T-helper 22 cell (primary cell): Measurements from ENCODE around the gene COL15A1.

Source experiments
- DNase-seq: peaks from one replicate; pipeline ENCODE4 v3.0.0-alpha.2; 2020; ENCODE audit warnings: low read depth

COL15A1 gene

DNA sequence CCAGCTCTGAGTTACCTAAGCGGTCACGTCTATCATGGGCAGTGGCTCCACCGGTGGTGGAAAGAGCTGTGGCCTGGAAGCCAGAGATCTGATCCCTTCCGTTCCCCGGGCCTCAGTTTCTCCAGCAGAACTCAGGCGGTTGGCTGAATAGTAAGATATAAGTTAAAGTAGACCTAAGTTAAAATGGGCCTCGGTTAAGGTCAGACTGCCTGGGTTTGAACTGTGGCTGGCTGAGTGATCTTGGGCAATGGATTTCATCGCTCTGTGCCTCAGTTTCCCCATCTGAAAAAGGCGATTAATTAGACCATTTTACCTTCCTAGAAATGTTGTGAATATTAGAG, 997 bp downstream of the COL15A1 start:
- no peak for DNase-seq

DNA sequence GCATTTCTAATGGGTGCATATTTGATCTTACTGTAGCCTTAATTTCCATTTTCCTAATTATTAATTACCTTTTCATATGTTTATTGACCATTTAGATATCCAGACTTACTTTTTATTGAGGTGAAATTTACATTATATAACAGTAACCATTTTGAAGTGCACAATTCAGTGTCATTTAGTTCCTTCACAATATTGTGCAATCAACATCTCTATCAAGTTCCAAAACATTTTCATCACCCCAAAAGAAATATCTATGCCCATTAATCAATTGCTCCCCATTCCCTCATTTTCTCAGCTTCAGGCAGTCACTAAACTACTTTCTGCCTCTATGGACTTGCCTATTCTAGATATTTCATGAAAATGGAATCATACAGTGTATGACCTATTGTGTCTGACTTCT, 5.9 kb downstream of the COL15A1 start:
- no peak for DNase-seq

DNA sequence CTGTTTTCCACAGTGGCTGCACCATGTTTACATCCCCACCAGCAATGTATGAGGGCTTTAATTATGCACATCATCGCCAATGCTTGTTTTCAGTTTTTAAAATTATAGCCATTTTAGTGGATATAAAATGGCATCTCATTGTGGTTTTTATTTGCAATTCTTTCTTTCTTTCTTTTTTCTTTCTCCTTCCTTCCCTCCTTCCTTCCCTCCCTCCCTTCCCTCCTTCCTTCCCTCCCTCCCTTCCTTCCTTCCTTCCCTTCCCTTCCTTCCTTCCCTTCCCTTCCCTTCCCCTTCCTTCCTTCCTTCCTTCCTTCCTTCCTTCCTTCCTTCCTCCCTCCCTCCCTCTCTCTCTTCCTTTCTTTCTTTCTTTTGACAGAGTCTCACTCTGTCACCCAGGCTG, 6.6 kb downstream of the COL15A1 start:
- no peak for DNase-seq

DNA sequence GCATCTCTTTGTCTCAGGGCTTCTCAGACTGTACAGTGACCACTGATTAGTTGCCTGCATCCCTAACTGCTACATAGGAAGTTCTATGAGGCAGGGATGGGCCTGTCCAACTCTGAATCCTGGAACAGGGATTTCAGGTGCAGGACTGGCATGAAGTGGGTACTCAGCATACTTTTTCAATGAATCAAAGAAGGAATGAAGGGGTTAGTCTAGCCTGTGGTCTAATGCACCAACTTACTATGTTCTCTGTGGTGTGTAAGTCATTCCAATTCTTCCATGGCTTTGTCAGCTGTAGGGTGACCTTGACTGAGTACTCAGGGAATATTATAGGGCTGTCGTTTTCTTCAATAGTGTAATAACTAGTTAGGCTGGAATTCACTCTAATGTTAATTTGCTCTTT, 8.3 kb downstream of the COL15A1 start:
- DNase-seq = no peak

DNA sequence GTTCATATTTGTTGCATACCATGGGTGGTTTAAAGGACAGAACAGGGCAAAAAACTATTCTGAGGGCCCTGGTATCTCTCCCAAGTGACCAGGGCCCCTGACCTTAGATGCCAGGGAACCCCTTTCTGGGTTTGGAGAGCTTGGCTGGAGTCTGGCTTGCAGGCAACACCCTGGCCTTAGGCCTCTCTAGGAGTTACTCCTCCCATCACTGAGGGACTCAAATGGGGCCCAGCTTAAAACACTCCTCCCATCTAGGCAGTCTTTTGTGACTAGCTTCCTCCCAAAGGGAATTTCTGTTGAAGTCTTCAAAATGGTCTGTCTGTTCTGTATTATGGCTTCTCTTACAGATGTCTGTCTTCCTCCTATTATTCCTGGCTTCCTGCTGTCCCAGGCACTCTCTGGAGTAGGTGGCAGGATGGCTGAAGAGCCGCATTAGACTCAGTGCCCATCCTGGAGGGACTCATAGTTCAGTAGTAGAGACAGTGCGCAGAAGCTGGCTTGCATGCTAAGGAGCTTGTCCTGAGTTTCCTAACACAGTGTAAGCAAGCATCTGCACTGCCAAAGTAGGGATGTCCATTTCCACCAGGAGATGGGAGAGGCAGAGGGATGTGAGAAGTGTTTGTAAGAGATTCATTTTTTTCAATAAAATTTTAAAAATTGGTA, 10.0 kb downstream of the COL15A1 start:
- no peak for DNase-seq

DNA sequence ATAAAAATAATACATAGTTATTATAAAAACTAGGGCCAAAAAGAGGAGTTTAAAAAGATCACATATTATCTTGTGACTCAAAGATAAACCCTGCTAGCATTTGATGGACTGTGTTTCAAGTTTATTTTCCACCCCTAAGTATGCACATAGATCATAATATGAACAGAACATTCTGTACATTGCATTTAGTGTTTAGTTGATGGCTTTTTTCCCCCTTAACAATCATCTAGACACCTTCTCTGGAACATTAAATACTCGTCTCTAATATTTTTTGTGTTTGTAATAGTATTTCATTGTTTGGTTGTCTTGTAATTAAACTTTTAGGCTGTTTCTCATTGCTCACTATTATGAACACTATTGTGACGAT, 10.5 kb downstream of the COL15A1 start:
- no peak for DNase-seq

DNA sequence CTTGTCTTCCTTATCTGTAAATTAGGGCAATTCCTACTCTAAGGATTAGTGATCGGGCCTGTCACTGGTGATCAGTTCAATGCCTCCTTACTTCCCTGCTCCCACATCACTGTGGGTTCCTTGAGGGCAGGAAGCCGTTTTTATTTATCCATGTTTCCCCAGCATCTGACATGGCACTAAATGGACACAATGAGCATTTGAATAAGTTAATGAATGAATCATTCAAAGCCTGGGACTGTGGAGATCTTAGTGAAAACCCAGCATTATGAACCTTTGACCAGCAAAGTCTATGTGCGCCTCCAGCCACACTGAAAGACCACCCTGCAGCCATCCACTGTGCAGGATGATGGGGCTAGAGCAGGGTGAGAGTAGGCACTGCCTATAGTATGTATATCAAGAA, 11.6 kb downstream of the COL15A1 start:
- no peak for DNase-seq

DNA sequence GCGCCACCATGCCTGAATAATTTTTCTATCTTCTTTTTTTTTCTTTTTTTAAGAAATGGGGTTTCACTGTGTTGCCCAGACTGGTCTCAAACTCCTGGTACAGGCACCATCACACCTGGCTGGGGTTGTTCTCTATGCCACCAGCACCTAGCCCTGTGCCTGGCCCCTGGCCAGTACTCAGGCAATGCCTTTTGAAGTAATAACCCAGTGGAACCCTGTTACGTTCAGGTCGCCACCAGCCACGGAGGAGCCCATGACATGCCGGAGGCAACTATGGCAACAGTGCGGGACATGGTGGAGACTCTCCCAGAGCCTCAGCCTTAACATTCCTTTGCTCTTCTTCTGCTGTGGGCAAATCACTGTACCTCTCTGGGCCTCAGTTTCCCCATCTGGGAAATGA, 14.1 kb downstream of the COL15A1 start:
- no peak for DNase-seq

DNA sequence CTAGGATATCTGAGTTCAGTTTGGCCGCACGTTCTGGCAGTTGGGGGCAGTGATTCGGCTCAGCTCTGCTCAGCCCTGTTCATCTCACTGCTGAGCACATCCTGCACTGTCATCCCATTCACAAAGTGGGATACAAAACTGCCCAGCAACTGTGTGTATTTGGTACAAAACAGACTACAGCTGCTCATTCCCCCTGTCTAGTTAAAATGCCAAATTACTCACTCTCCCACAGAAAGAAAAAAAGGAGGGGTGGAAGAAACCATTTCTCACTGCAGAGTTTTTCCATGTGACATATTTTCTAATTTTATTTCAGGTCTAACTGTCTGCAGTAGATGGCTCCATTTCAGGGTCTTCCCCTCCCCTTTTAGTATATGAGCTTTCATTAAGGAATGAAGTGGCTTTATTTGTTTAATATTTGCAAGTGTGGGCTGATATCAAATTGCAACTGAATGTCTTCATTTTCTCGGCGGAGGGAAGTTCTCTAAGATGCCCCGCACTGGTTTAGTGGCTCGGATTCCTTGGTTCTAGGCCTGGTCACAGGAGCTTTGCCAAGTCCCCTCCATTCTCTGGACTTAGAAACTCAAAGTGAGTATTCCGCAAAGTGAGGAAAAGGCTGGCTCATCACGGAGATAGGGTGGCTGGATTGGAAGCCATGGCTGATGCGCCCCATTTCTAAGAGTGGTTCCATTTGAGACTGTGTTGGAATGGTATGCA, 14.7 kb downstream of the COL15A1 start:
- no peak for DNase-seq

DNA sequence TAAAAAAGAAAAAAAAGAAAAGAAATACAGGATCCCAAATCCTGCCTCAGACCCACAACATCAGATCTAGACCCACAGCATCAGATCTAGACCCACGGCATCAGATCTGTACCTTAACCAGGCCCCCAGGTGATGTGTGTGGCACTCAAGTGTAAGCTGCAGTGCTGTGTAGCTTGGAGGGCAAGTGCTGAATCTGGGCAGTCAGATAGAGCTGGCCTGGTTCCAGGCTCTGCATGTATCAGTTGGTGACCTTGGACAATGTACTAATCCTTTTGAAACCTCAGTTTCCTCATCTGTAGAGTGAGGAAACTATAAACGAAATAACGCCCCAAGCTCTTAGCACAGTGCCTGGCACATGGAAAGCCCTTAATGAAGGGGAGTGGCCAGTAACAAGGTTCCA, 16.7 kb downstream of the COL15A1 start:
- no peak for DNase-seq

DNA sequence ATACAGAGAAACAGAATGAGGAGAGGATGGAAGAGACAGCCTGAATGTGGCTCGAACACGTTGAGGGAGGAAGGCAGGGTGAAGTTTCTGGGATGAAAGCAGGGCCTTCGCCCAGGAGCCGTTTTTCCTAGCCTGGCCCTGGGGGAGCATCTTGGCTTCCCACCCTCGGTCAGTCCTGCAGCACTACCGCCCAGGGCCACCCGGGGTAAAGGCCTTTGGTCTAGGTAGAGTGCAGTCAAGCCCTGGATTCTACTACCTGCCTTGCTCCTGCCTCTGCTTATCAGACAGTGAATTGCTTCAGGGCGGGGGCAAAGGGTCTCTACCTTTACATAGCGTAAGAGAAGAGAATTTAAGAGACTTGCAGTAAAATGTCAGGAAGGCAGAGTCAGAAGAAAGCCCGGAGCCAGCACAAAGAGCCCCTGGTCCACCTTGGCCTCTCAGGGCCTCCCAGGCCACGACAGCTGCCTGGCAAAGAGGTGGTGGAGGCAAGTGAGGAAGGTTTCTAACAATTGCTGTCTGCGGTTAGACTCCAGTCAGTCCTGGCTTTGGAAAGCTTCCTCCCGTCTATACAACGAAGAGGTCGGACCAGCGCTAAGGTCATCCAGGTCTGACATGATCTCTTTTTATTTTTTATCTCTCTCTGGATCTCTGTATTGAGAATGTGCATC, 17.9 kb downstream of the COL15A1 start:
- no peak for DNase-seq

DNA sequence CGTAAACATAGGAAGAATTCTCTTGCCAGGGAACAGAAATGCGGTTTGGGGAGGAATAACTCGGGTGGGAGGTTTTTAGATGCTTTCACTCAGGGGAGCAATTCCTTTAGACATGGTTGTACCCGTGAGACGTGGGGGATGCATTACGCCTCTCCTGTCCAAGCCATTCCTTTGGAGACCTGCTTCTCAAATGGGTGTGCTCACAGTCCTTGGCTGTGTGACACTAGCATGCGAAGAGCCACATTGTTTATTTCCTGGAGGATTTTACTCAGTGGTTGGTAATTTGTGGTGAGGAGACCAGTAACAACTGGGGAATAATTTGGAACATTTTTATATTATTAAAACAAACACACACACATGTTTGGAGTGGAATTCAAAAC, 18.5 kb downstream of the COL15A1 start:
- no peak for DNase-seq

DNA sequence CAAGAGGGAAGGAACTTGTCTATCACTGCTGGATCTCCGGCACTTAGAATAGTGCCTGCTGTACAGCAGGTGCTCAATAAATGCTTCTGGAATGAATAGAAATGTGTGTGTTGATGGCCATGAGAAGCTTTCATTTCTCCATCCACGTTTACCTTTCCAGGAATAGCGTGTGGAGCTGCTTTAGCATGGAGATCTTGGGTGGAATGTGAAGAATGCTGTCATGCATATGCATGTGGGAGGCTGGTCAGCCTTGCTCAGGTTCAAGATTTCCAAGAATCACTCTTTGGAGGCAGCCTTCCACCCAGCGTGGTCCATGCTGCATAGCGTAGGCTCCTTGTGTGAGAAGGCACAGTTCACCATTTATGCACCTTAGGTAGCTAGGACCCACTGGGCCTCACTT, 19.2 kb downstream of the COL15A1 start:
- DNase-seq = no peak

DNA sequence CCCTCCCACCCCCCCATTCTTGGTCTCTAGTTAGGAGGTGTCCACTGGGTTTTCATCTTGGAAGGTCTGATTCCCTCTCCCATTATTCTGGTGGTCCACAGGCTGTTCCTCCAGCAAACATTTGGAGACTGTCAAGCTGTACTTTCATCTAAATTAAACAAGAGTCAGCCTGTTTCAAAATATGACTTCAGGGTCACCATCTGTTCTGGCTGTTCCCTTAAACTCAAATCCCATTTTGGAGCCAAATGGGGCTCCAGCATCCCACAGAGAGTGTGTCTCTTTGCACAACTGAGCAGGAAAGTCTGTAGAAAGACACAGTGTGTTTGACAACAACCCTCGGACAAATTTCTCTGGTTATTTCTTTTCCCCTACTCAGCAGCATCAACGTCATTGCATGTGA, 20.5 kb downstream of the COL15A1 start:
- DNase-seq = no peak

DNA sequence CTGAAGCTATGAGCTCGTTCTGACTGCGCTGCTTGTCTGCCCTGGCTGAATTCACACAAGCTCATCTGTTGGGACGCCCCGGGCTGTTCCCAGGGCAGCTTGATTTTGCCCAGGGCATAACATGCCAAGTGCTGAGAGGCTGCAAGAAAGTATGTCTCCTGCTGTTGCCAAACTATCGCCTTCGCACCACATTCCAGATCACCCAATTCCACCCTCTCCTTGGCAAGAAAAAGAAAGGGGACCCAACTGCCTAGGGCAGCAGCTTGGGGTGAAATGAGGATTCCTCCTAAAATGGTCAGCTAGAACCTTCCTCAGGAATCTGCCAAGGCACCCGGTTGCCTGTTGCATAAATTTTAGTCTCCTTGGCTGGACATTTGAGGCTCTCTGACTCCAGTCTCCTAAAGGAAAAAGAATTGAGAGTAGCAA, 21.2 kb downstream of the COL15A1 start:
- DNase-seq = no peak

DNA sequence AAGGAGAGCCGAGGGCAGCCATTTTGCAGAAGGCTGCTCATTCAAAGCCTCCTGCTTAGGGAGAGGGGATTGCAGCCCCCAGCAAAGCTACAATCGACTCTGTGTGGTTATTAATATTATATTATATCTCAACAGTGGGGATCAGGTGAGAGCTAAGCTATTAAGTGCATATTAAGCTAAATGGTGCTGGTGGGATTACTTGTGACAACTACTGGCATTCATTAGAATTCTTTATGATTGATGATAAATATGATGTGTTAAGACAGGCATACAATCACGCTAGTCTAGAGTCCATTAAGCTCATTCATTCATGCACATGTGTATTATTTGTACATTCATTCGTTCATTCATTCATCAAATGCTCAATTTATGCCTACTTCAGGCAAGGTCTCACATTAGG, 23.0 kb downstream of the COL15A1 start:
- DNase-seq = no peak

DNA sequence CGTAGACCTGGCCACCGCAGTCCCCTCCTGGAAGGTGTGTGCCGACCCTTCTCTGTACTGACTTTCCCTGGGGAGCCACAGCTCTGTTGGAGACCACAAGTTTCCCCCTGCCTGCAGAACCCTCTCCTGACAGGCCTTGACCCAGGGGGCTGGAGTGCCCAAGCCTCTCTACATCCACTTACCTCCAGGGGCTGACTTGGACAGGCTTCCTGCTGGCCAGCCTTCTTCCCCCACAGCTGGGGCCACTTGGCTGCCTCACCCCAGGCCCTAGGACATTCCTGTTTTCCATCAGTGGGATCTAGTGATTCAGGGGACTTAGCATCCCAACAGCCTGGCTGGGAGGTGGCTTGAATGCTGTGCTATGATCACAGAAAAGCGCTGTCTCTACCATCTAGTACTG, 23.6 kb downstream of the COL15A1 start:
- no peak for DNase-seq

DNA sequence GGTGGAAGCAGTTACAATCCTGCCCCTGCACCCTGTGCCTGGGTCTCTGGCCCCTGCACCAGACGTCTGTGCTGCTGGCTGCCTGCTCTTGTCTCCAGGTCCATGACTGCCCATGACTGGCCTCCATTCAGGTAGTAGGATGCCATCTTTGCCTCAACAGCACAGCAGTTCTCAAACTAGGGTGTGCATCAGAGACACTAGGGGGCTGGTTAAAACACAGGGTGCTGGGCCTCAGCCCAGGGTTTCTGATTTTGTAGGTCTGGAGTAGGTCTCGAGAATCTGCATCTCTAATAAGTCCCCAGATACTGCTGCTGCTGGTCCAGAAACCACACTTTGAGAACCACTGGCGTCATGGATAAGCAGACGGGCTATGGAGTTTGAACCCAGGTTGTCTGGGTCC, 24.0 kb downstream of the COL15A1 start:
- DNase-seq = no peak

DNA sequence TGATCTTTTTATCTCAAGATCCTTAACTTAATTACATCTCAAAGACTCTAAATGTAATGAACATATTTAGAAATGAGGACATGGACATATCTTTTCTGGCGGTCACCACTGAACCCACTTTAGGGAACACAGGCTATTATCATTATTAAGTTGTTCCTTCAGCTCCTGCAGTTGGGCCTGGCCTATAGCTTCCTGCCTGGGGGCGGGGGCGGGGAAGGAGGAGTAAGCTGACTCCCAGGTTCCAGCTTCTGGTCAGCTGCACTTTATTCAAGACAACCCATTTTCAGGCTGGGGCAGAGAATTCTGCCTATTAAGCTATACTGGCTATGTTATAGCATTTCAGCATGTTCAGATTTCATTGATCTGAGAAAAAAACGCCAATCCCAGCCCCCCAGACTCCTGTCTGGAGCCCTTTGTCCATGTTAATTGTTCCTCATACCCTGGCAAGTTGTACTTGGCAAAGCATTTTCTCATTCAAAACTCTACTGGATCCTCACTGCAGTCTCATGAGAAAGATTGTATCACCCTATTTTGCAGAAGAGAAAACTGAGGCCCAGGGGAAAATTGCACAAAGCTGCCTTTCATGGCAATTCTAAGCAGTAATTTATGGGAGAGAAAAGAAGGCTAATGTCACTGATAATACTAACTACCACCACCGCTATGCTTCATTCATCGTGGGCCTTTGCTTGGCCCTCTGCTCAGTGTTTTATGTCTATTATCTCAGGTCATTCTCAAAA, 25.1 kb downstream of the COL15A1 start:
- no peak for DNase-seq

DNA sequence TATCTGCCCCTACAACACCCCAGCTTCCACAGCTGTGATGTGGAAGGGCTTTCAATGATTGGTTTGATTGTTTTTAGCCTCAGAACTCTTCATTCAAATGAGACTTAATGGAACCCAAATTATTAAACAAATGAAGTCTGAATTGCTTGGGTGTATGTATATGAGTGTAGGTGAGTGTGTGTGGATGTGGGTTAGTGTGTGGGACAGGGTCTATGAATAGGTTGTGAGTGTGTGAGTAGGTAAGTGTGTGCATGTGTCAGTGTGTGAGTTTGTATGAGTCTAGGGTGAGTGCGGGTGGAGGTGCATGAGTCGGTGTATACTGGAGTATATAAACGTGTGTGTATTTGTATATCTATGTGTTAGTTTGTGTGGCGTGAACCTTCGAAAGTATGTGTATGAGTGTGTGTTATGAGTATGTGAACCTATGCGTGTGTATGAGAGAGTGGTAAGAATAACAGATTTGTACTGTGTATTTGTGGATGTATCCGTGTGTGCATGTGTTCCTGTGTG, 26.9 kb downstream of the COL15A1 start:
- no peak for DNase-seq

DNA sequence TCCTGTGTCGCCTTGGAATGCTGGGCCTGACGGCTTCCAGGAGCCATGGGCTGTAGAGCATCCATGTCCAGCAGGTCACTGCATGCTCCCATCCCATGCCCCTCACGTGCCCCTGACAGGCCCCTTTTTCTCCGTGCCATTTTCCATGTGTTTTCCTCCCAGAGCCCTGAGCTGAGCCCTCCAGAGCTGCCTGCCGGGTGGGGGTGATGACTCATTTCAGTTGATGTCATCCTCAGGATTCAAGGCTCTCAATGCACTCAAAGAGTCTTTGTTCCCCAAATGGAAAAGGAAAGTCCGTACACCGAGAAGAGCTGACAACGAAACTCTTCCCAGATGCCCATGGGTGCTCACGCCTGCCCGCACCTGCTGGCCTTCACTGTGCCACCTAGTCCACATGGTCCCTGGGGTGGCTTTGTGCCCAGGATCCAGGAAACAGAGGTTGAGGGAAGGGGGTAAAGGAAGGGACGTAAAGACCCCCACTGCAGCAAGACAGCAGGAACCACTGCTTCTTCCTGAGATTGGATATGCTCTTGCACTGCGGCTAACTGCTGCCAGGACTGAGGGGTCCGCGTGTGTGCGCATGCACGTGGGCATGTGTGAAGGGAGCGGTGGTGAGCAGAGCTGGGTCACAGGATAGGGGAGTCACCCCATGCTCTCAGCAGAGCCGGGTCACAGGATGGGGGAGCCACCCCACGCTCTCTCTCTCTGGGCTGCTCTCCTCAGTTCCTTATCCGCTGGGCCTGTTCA, 27.6 kb downstream of the COL15A1 start:
- no peak for DNase-seq

DNA sequence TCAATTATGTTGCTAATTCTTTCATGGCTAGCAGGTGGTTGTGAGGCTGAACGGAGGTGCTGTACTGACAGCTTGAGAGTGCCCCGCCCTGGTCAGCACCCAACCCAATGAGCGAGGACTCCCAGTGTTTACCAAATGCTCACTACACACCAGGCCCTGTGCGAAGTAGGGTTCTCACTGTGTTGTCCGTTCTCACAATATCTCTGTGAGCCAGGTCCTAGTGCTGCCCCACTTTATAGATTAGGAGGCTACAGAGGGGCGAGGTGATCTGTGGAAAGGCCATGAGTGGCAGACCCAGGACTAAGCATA, 28.2 kb downstream of the COL15A1 start:
- DNase-seq = no peak
